Stomach (tissue), 4 donors: Measurements from ENCODE around the gene HSPA12A.

ENCODE experiments used
- CTCF ChIP-seq, 7 experiments: fragments of 450-650 bp in 4 of 7; fragments of 200-600 bp in 3 of 7; sonication (generic) in 3 of 7; IDR thresholded peaks; one replicate each; pipeline ENCODE4 v1.5.1; 2016 to 2019; ENCODE audit warnings: antibody characterized with exemption in 7 of 7, control low read depth in 2 of 7, mild to moderate bottlenecking in 1 of 7
- POLR2A ChIP-seq, 4 donors: fragments of 450-650 bp; IDR thresholded peaks; one replicate each; pipeline ENCODE4 v1.6.1; 2016; ENCODE audit warnings: antibody characterized with exemption in 4 of 4, control low read depth in 2 of 4, mild to moderate bottlenecking in 1 of 4, moderate library complexity in 1 of 4

DNA sequence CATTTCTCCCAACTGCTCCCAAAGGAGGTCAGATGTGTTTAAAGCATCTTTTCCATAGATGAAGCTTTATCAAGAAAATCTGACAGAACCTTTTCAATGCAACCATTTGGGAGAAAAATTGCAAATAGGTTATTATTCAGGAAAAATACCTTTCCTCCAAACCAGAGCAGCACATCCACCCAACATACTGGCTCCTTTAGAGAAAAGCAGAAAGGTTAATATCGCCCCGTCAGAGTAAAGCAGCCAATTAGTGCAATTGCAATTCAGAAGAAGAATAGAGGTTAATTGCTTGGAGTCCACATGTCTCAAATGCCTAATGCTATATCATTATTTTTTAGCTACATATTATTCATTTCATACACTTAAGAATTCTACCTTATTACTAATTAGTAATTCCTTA lies 48.9 kb upstream of the HSPA12A start:
- no peak for TF ChIP-seq CTCF (IDR thresholded peaks at IDR 0.05)
- TF ChIP-seq POLR2A (IDR thresholded peaks at IDR 0.05), result no peak
